Activated T-cell treated with anti-CD3 and anti-CD28 coated beads, Interleukin-2, amount 50 U/mL, for 72 hours (primary cell): Measurements from ENCODE around the gene PLD6. TPM values are rescaled to one million over a fixed set of nuclear protein-coding genes. Genes with fewer than 3 reads are reported as not detected.

Experiments used
- ATAC-seq, 2 donors: fragments of 150-1000 bp; cut with Tn5 transposase; replicated peaks in 1 of 2; 2 replicates each; pipeline ENCODE4 v1.10.0; 2021; ENCODE audit warnings: moderate library complexity in 2 of 2, mild to moderate bottlenecking in 1 of 2
- DNase-seq, 2 donors: peaks; one replicate each; pipeline ENCODE4 v3.0.0; 2021 to 2022; ENCODE audit warnings: mixed read lengths in 1 of 2
- H3K27ac Mint-ChIP-seq: one replicate; pipeline ENCODE4 v1.8.0; 2022; ENCODE audit warnings: mild to moderate bottlenecking, moderate library complexity, mixed read lengths
- H3K27me3 Mint-ChIP-seq: one replicate; pipeline ENCODE4 v1.8.0; 2022; ENCODE audit warnings: low read depth, mixed read lengths
- H3K36me3 Mint-ChIP-seq, 2 donors: one replicate each; pipeline ENCODE4 v1.8.0; 2022; ENCODE audit warnings: mixed read lengths in 2 of 2, mild to moderate bottlenecking in 1 of 2; ENCODE audit not compliant: insufficient read depth in 2 of 2
- H3K4me1 Mint-ChIP-seq: one replicate; pipeline ENCODE4 v1.8.0; 2022; ENCODE audit warnings: low read depth, mixed read lengths
- H3K4me3 Mint-ChIP-seq, 2 donors: one replicate each; pipeline ENCODE4 v1.8.0; 2022; ENCODE audit warnings: mild to moderate bottlenecking in 2 of 2, mixed read lengths in 2 of 2, moderate library complexity in 2 of 2
- H3K9me3 Mint-ChIP-seq, 2 donors: one replicate each; pipeline ENCODE4 v1.8.0; 2022; ENCODE audit warnings: mixed read lengths in 2 of 2
- total RNA-seq, 2 donors: library from RNA; stranded (reverse); gene quantifications; one replicate each; pipeline ENCODE4 v1.2.3, GENCODE V29; 2022

The PLD6 gene
- total RNA-seq, 2 donors from 2014 or later, result 6.8 to 8.0 TPM

DNA sequence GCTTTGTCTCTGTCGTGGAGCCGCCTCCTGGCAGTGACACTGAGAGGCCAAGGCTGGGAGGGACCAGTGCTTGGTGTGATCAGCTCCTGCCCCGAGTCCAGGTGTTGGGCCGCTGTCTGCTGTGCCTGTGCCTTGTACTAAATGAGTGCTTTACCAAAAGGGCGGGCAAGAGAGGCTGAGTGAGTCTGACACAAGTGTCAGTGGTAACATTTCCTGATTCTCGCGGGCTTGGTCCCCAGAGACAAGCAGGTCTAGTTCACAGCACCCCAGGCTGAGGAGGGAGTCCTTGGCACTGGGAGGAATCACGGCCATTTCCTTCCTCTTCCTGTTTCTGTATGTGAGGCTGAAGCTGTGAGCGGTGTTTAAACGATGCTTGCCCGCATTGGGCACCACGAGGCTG, 30.2 kb downstream of the PLD6 start:
- Mint-ChIP-seq H3K36me3 (peaks cover 6 to 21% of the 10 kb centered on the region in 2 donors), H3K4me3 (peak overlapping the region; percentile 53 to 74)

GRCh38 chr17:17175340-17175739, 30.8 kb downstream of the PLD6 start:
- DNase-seq (no peak), ATAC-seq (no peak)
- Mint-ChIP-seq H3K9me3 (no peaks in the 10 kb centered on the region), H3K27me3 (no peaks in the 10 kb centered on the region), H3K4me1 (peaks cover 65% of the 10 kb centered on the region), H3K4me3 (no peak overlapping the region), H3K36me3 (peaks cover 3 to 16% of the 10 kb centered on the region in 2 donors), H3K27ac (peak overlapping the region; percentile 33)

More for the DNA sequence above, 30.2 kb downstream of the PLD6 start:
- no peaks in the 10 kb centered on the region for H3K9me3 Mint-ChIP-seq
- no peaks in the 10 kb centered on the region for H3K27me3 Mint-ChIP-seq
- DNase-seq (no peak), ATAC-seq (no peak)
- H3K27ac Mint-ChIP-seq, result peak overlapping the region; percentile 79
- H3K4me1 Mint-ChIP-seq, result peaks cover 65% of the 10 kb centered on the region

GRCh38 chr17:17173921-17174320, 32.2 kb downstream of the PLD6 start:
- Mint-ChIP-seq H3K36me3 (peaks cover 3 to 11% of the 10 kb centered on the region in 2 donors), H3K27ac (peak overlapping the region; percentile 27), H3K4me3 (no peak overlapping the region), H3K27me3 (no peaks in the 10 kb centered on the region), H3K4me1 (peaks cover 54% of the 10 kb centered on the region), H3K9me3 (no peaks in the 10 kb centered on the region)
- DNase-seq, result no peak
- no peak for ATAC-seq

DNA sequence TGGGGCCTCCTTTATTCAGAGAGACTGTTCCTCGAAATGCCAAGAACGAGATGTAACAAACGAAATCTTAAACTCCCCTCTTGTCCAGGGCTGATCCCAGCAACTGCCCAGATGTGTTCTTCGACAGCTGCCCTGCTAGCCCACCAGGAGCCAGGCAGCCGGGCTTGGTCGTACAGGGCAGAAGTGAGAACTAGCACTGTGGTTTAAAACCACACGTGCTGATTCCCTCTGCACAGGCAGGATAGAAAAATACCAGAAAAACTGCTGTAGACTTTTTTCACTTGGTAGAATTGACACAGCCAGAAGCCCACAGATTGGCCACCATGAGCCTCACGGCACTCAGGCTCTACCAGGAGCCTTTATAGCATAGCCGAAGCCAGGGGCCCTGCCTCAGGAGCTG, 33.1 kb downstream of the PLD6 start:
- H3K4me3 Mint-ChIP-seq, result no peak overlapping the region
- ATAC-seq (peak in 1 of 2 donors; percentile 15), DNase-seq (no peak)
- no peaks in the 10 kb centered on the region for H3K9me3 Mint-ChIP-seq
- H3K36me3 Mint-ChIP-seq, result peaks cover 0 to 10% of the 10 kb centered on the region in 2 donors
- peaks cover 45% of the 10 kb centered on the region for H3K4me1 Mint-ChIP-seq
- no peaks in the 10 kb centered on the region for H3K27me3 Mint-ChIP-seq
- H3K27ac Mint-ChIP-seq, result peak overlapping the region; percentile 27

- no peak for ATAC-seq
- no peak overlapping the region for H3K4me3 Mint-ChIP-seq
Measured at GRCh38 chr17:17172001-17172939, 33.9 kb downstream of the PLD6 start.

GRCh38 chr17:17171186-17171585, 34.9 kb downstream of the PLD6 start:
- Mint-ChIP-seq H3K27me3 (no peaks in the 10 kb centered on the region), H3K4me1 (peaks cover 27% of the 10 kb centered on the region), H3K36me3 (peaks cover 0 to 4% of the 10 kb centered on the region in 2 donors), H3K27ac (peak overlapping the region; percentile 39), H3K4me3 (no peak overlapping the region), H3K9me3 (no peaks in the 10 kb centered on the region)
- DNase-seq (no peak), ATAC-seq (no peak)

More at GRCh38 chr17:17172001-17172939, 33.9 kb downstream of the PLD6 start:
- H3K27me3 Mint-ChIP-seq, result no peaks in the 10 kb centered on the region
- H3K9me3 Mint-ChIP-seq, result no peaks in the 10 kb centered on the region
- H3K27ac Mint-ChIP-seq, result peak overlapping the region; percentile 60
- H3K4me1 Mint-ChIP-seq, result peaks cover 38% of the 10 kb centered on the region
- H3K36me3 Mint-ChIP-seq, result peaks cover 0 to 8% of the 10 kb centered on the region in 2 donors
- DNase-seq, result no peak

- Mint-ChIP-seq H3K4me3 (no peak overlapping the region), H3K27ac (no peak overlapping the region), H3K27me3 (no peaks in the 10 kb centered on the region), H3K36me3 (peaks cover 0 to 4% of the 10 kb centered on the region in 2 donors), H3K4me1 (peaks cover 20% of the 10 kb centered on the region), H3K9me3 (no peaks in the 10 kb centered on the region)
- DNase-seq, result no peak
- ATAC-seq, result no peak
Measured at GRCh38 chr17:17170346-17170985, 35.7 kb downstream of the PLD6 start.

- peaks cover 18% of the 10 kb centered on the region for H3K4me1 Mint-ChIP-seq
Measured at GRCh38 chr17:17169396-17169795, 36.7 kb downstream of the PLD6 start.

GRCh38 chr17:17168401-17168800, 37.7 kb downstream of the PLD6 start:
- Mint-ChIP-seq H3K27me3 (no peaks in the 10 kb centered on the region), H3K27ac (no peak overlapping the region), H3K4me3 (no peak overlapping the region), H3K9me3 (no peaks in the 10 kb centered on the region), H3K36me3 (peaks cover 0 to 10% of the 10 kb centered on the region in 2 donors), H3K4me1 (peaks cover 18% of the 10 kb centered on the region)
- ATAC-seq (peak in 1 of 2 donors; percentile 24), DNase-seq (no peak)

More at GRCh38 chr17:17169396-17169795, 36.7 kb downstream of the PLD6 start:
- Mint-ChIP-seq H3K27me3 (no peaks in the 10 kb centered on the region), H3K4me3 (no peak overlapping the region), H3K27ac (no peak overlapping the region), H3K9me3 (no peaks in the 10 kb centered on the region), H3K36me3 (peaks cover 0 to 10% of the 10 kb centered on the region in 2 donors)
- ATAC-seq, result no peak
- DNase-seq, result no peak

DNA sequence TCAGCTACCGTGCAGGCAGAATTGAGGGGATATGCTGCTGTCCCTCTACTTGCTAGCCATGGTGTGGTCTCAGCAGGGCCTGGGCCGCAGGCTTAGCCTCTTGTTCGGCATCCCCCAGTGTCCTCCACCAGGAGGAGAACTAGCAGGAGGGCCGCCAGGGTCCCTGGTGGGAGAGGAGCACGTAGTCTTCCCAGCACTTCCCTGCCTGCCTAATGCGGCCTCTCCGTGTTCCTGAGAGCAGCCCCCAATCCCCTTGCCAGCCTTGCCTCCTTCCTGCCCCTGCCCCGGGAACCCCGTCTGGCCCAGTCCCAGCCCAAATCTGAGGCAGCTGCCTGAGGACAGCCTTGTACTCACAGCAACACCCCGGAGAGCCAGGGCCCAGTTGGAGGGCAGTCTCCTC, 38.1 kb downstream of the PLD6 start:
- Mint-ChIP-seq H3K4me1 (peaks cover 18% of the 10 kb centered on the region), H3K9me3 (no peaks in the 10 kb centered on the region), H3K27me3 (no peaks in the 10 kb centered on the region), H3K27ac (no peak overlapping the region), H3K36me3 (peaks cover 0 to 10% of the 10 kb centered on the region in 2 donors), H3K4me3 (no peak overlapping the region)
- DNase-seq (no peak), ATAC-seq (no peak)

DNA sequence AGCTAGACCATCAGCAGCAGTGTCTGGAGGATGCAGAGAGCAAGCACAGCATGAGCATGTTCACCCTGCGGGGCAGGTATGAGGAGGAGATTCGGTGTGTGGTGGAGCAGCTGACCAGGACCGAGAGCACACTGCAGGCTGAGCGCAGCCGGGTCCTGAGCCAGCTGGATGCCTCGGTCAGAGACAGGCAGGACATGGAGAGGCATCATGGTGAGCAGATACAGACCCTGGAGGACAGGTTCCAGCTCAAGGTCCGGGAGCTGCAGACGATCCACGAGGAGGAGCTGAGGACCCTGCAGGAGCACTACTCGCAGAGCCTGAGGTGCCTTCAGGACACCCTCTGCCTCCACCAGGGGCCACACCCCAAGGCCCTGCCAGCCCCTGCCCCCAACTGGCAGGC, 38.8 kb downstream of the PLD6 start:
- Mint-ChIP-seq H3K4me3 (no peak overlapping the region), H3K9me3 (no peaks in the 10 kb centered on the region), H3K27me3 (no peaks in the 10 kb centered on the region), H3K27ac (no peak overlapping the region), H3K4me1 (peaks cover 18% of the 10 kb centered on the region), H3K36me3 (peaks cover under 1 to 12% of the 10 kb centered on the region in 2 donors)
- DNase-seq, result no peak
- no peak for ATAC-seq

DNA sequence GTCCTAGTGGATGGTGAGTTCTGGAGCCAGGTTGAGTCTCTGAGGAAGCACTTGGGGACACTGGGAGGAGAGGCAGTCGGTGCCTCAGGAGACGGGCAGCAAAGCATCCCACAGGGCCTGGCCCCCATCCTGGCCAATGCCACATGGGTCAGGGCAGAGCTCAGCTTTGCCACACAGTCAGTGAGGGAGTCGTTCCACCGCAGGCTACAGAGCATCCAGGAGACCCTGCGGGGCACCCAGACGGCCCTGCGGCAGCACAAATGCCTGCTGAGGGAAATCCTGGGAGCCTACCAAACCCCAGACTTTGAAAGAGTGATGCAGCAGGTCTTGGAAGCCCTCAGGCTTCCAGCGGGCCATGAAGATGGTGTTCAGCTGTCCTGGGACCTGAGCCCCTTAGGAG, 39.7 kb downstream of the PLD6 start:
- Mint-ChIP-seq H3K27ac (no peak overlapping the region), H3K4me1 (peaks cover 12% of the 10 kb centered on the region), H3K36me3 (peaks cover 2 to 11% of the 10 kb centered on the region in 2 donors), H3K9me3 (no peaks in the 10 kb centered on the region), H3K27me3 (no peaks in the 10 kb centered on the region), H3K4me3 (no peak overlapping the region)
- DNase-seq (no peak), ATAC-seq (no peak)

- ATAC-seq (no peak), DNase-seq (no peak)
- Mint-ChIP-seq H3K27me3 (no peaks in the 10 kb centered on the region), H3K4me1 (peaks cover 8% of the 10 kb centered on the region), H3K9me3 (no peaks in the 10 kb centered on the region), H3K4me3 (no peak overlapping the region), H3K36me3 (peaks cover 2 to 10% of the 10 kb centered on the region in 2 donors), H3K27ac (no peak overlapping the region)
Measured at GRCh38 chr17:17165666-17166308, 40.3 kb downstream of the PLD6 start.
